Measurements from ENCODE around the gene RAI1. TPM values are rescaled to one million over a fixed set of nuclear protein-coding genes. Genes with fewer than 3 reads are reported as not detected.

RAI1 gene
- total and polyA plus RNA-seq, 2 experiments from 2014 or later, result 0.87 to 0.89 TPM

GRCh38 chr17:17779015-17779611 is 97.9 kb downstream of the RAI1 start:
- Histone ChIP-seq H3K4me2 (peak overlapping the region; percentile 21; the same call in 1 of the 2 replicates), H3K79me2 (replicated peaks; ENCODE audit: insufficient read depth) (no peaks in the 10 kb centered on the region), H3F3A (replicated peaks; ENCODE audit: low read depth) (peaks cover 14% of the 10 kb centered on the region; the same call in 1 of the 2 replicates), H2AFZ (no peak overlapping the region), H3K36me3 (ENCODE audit: insufficient read depth) (no peaks in the 10 kb centered on the region), H3K4me1 (ENCODE audit: insufficient read depth) (peaks cover 25% of the 10 kb centered on the region), H3K27me3 (ENCODE audit: insufficient read depth) (peaks cover 33% of the 10 kb centered on the region), H4K20me1 (replicated peaks; ENCODE audit: insufficient read depth) (no peaks in the 10 kb centered on the region), H3K27ac (ENCODE audit: low read depth) (no peak overlapping the region), H3K9me2 (ENCODE audit: insufficient read depth) (no peaks in the 10 kb centered on the region), H3K4me3 (no peak overlapping the region)
- peaks cover 18% of the 10 kb centered on the region for H3K4me1 Mint-ChIP-seq
- no peak for DNase-seq (ENCODE audit: low spot score)
- H3K4me3 Mint-ChIP-seq, result no peak overlapping the region
- TF ChIP-seq EZH2 (IDR thresholded peaks at IDR 0.05; ENCODE audit: low read depth, unreplicated experiment) (no peak), ZNF331 (CRISPR knock-in tag; IDR thresholded peaks at IDR 0.05; ENCODE audit: low read depth) (no peak), ETS1 (IDR thresholded peaks at IDR 0.05) (no peak), REST (IDR thresholded peaks at IDR 0.05; ENCODE audit: unreplicated experiment) (no peak), JUNB (IDR thresholded peaks at IDR 0.05; ENCODE audit: unreplicated experiment) (no peak), STAT1 (IDR thresholded peaks at IDR 0.05; ENCODE audit: unreplicated experiment) (no peak), NANOG (IDR thresholded peaks at IDR 0.05; ENCODE audit: borderline replicate concordance) (no peak), ZNF462 (CRISPR knock-in tag; IDR thresholded peaks at IDR 0.05) (no peak), CTCF (conservative IDR thresholded peaks at IDR 0.05; ENCODE audit: low read depth in 2 of 2) (no peak), ZNF114 (CRISPR knock-in tag; IDR thresholded peaks at IDR 0.05) (no peak), POLR2AphosphoS5 (IDR thresholded peaks at IDR 0.05; ENCODE audit: low read depth) (no peak), CREB1 (CRISPR knock-in tag; IDR thresholded peaks at IDR 0.05; ENCODE audit: low read depth) (no peak), EZH2phosphoT487 (IDR thresholded peaks at IDR 0.05; ENCODE audit: unreplicated experiment) (no peak)
- no peak for ATAC-seq
- H3K9me3 Mint-ChIP-seq, result no peaks in the 10 kb centered on the region; the same call in 2 of the 3 replicates
- no peak overlapping the region for H3K27ac Mint-ChIP-seq
- H3K36me3 Mint-ChIP-seq (ENCODE audit: low read depth), result no peaks in the 10 kb centered on the region
- H3K27me3 Mint-ChIP-seq (ENCODE audit: insufficient read depth, low read depth, poor library complexity), result peaks cover 26% of the 10 kb centered on the region

Measured in GM23338 (cell line).